HG03159 (cell line): ENCODE data around the gene SPAG6.

Experiments
- ATAC-seq: cut with Tn5 transposase; IDR thresholded peaks from one replicate; pipeline ENCODE4 v1.9.1; 2021; ENCODE audit warnings: mild to moderate bottlenecking, moderate library complexity; ENCODE audit not compliant: unreplicated experiment

The SPAG6 gene

DNA sequence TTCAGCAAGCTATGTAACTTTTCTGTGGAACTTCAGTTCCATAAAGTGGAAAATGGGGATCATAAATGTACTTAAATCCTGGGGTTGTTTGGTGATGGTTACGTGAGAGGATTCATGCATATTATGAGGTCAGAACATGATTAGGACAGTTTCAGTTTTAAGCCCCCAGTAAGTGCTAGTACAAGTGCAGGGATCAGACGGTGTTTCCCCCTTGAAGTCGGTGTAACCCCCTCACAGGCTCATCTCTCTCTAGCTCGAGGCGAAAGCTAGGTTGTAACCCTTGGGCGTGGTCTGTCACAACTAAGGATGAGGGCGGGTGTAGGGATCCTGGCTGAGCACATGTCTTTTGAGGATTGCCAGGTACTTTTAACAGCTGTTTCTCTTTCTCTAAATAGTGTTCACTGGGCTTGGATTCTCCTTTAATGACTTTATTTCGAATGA, 84.7 kb downstream of the SPAG6 start:
- ATAC-seq: no peak

DNA sequence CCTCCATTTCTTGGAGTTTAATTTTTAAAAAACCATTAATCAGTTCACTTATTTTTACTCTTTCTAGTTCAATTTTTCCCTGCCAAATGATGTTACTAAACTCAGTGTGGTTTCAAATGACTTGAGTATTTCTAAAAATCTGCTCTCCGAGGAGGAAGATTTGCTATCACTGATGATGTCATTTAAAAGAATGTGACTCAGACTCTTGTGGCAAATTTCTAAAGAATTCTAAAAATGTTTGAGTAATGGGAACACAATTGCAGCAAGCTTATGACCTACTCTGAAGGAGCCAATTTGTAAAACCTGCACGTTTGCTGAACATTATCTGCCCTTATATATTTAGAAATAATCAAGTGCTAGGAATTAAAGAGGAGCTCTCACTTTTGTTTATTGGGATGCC, 88.6 kb downstream of the SPAG6 start:
- ATAC-seq: no peak

DNA sequence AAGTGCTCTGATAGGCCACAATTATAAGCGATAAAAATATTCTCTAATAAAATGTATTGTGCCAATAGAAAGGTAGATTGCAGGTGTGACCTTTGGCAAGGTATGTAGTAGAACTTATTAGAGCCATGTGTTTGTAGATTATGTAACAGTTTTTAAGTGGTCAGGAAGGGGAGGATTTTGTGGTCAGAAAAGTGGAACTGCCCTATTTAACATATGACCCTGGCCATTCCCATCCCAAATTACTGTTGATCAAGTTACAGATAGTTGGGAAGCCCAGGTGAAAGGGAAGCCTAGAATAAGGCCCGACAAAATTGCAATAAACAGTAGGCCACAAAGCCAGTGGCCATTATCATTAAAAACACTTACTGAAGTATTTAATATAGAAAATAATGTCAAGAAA, 89.2 kb downstream of the SPAG6 start:
- ATAC-seq: no peak

DNA sequence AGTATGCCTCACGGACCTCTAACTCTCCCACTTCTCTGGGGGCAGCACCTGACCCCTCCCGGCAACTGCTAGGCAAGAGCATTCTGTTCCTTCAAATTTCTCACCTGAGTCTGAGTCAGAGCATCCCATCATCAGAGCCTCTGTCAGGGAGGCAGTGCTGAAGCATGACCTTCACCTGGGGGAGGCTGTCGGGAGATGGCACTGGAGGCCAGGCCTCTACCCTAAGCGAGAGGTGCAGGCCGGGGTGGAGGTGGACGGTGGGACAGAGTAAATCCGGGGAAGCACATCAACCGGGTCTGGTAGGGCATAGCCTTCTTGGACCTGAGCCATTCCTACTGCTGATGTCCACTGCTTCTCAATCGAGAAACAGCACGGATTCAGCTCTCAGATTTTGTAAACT, 90.4 kb downstream of the SPAG6 start:
- no peak for ATAC-seq

DNA sequence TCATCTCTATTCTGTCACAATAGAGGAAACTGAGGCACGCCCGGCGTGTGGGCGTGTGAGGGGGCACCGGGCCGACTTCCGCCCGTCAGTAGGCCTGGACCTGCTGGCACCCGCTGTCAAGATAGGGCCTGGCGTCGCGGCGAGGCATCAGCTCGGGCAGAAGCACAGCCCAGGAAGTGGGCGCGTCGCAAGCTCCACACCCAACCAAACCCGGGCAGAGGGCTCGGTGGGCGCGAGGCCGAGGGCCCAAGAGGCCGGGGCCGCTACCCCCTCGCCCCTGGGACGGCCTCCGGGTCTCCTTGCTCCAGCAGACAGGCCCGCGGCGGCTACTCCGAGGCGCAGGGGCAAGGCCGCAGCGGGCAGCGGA, 91.2 kb downstream of the SPAG6 start:
- ATAC-seq: peak; percentile 46

DNA sequence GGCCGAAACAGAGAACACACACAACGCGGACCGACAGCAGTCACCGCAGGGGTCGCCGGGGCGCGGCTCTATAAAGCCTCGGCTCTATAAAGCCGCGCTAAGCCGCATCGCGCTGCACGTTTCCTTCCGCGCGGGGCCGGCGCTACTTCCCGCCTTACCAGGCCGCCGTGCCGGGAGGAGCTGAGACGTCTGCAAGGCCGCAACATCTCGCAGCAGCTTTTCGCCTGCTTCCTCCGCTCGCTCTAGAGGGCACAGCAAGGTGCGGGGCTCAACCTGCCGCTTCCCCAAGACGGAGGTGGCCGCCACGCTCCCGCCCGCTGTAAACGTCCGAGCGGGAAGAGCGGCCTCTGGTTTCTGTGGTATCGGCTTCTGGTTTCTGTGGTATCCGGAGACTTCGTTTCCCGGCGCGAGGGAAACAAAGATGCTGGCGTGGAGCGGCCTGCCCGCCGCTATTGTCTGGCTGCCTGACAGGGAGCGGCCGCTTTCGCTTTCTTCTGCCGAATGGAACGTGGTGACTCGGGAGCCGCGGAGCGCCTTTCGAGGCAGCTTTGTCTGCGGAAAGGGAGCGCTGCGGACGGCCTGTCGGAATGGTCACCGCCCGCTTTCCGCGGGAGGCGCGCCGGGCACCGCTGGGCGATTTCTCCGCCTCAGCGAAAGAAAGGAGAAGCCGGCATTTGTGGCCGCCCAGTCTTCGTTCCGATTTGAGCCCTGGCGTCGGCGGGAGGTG, 91.8 kb downstream of the SPAG6 start:
- peak; percentile 80 for ATAC-seq

DNA sequence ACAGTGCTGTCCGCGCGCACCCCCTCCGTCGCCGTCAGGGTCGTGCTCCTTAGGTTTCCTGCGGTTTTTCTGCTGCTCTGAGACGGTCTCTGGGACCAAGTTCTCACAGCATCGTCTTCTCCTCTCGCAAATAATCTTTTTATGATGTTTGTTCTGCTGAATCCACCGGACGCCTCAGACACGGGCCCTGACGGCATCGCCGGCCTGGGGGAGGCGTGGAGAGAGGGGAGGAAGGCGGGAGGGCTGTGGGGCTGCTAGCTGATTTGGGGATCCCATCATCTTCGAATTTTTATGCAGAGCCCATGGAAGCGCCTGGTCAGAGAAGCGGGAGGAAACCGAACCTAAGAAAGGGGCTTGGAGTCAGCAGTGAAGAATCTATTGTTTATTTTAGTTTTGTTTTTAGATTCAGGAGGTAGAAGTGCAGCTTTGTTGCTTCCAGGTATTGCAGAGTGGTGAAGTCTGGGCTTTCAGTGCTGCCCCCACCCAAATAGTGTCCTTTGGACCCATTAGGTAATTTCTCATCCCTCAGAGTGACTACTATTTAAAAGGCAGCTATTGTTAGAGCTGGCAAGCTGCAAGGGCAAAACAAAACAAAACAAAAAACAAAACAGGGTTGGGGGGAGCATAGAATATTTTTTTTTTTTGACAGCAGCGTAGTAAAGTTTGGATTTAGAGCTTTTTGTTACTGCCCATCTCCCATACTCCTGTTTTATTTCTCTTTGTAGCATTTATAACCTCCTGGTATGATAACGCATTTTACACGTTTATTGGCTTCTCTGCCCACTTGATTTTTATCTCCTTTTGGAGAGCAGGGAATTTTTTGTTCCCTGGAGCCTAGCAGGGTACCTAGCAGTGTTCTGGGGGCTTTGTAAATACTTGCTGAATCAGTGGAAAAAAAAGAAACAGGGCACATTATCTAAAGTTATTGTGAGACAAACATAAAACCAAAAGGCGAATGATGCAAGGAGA, 92.6 kb downstream of the SPAG6 start:
- peak; percentile 27 for ATAC-seq

DNA sequence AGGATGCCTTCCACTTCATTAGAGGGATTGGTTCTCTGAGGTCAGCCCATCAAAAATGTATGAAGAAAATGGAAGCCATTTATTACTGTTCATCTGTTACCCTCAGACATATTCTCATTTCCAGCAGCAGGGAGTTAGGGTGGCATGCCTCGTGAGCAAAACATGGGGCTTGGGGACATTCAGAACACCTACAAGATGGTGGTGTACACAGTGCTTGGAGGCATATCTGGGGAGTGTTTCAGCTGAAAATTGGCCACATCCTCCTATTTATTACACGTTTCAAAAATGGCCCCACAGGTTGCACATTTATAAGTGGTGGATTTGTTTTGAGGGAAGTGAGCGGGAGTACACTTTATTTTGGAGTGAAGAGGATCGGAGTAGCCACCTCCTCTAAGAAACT, 93.4 kb downstream of the SPAG6 start:
- no peak for ATAC-seq

DNA sequence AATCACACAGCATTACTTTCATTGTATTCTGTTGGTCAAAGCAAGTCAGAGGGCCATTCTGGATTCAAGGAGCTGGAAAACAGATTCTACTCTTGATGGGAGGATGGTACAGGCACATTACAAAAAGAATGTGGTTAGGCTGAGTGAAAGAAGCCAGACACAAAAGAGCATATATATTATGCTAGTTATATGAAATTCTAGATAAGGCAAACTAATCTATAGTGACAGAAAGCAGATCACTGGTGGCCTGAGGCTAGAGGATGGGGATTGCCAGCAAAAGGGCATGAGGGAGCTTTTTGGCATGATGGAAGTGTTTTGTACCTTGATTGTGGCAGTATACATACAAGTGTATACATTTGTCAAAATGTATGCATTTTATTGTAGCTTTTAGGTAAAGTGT, 96.8 kb downstream of the SPAG6 start:
- no peak for ATAC-seq

DNA sequence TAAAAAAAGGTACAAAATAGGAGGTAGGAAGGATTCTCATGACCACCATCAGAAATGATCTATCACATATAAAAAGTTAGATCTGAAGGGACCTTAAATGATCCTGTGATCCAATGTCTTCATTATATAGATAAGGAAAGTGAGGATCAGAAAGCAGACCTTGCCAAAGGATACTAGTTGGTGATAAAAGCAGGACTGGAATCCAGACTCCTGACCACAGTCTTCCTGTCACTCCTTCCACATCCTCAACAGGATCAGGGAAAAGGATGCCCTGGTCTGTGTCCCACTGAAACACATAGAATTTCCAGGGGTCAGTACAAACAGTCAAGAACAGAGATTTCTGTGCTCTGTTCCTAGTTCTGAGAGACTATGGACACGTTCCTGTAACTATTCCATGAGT, 97.2 kb downstream of the SPAG6 start:
- ATAC-seq: no peak

DNA sequence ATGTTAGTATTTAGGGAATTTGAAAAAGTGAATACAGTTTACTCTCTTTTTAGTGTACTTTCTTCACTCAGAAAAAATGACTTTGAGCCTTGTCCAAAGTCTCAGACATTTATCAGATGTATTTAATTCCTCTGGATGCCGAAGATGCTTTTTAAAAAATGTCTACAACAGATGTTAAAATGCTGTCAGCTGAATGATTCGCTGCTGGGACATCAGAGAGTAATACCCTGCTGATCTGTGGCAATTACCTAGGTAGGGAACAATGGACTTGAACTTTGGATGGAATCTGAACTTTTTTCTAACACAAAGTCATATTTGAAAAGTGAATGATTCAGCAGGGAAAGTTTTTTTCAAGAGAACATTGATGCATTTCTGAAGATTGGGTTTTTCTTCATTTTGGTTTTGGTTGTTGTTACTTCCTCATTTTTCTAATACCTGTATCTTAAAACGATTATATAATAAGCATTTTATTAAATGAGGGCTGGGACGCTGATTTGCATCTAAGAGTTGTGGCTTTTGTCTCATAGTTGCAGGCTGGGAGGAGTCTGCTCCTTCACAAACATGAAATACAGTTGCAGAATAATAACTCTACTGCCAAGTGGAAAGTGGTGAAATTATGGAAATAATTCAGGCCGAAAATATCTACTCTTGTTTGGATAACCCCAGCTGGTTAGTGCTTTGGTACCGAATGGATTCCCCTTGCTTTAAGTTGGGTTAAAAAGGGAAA, 98.0 kb downstream of the SPAG6 start:
- no peak for ATAC-seq

DNA sequence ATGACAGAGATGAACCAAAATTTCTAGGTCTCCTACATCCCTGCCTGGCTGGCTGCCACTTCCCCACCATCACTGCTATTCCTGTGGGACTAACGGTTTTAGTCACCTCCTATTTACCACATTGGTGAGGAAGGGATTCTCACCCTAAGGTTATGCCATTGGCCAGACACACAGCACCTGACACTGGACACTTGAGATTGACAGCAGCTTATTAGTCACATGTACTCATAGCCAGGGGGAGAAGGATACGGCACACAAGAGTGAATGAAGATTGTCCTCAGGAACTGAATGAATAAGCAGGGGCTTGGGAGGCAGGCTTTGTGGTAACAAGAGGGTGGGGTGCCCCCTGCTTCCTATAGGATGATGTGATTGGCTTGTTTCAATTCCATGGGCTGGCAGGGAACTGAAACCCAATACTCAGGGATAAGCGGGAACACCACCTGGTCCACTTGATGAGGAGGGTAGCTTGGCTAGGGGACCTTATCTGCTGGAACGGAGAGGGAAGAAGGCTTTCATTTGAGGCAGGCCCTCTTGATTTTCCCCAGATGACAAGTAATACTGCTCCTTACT, 99.0 kb downstream of the SPAG6 start:
- no peak for ATAC-seq

DNA sequence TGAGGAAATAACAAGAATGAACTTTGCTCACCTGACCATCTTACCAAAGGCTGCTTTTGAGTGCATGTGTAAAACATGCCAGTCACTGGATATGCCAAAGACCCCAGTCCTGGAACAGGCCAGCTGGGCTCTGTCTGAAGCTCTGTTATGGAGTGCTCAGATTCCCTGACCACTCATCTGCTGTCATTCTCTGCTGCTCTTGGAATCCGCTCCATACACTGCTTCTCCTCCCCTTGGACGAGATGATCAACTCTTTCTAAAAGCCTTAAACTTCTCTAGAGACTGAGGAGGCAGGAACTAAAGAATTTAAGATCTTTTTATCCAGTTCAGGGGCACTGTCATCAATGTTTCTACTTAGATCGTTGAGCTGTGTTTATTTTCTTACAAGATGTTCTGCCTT, 100.2 kb downstream of the SPAG6 start:
- no peak for ATAC-seq

DNA sequence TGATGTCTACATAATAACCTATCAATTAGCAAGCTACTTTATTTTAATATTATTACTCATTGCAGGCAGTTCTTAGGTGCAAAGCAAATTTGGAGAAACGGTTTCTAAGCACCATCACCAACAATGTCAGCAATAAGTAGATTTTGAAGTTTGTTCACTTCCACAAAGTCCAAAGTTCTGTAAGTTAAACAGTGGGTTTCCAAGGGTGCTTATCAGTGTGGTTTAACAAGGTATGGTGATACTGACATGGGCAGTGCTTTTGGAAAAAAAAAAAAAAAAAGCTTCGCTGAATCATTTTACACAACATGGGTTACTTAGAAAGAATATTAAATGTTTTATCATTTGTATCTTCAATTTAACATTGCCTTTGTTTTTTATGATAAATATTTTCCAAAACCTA, 101.8 kb downstream of the SPAG6 start:
- ATAC-seq: no peak

DNA sequence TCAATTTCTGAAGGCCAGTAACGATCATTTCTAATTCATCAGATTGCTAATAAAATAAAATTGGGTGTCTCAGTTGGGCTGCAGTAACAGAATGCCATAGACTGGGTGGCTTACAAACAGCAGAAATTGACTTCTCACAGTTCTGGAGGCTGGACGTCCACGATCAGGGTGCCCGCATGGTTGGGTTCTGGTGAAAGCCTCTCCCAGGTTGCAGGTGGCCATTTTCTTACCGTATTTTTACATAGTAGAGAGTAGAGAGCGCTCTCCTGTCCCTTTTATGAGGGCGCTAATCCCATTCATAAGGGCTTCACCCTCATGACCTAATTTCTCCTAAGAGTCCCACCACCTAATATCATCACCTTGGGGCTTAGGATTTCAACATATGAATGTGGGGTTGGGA, 106.0 kb downstream of the SPAG6 start:
- no peak for ATAC-seq

DNA sequence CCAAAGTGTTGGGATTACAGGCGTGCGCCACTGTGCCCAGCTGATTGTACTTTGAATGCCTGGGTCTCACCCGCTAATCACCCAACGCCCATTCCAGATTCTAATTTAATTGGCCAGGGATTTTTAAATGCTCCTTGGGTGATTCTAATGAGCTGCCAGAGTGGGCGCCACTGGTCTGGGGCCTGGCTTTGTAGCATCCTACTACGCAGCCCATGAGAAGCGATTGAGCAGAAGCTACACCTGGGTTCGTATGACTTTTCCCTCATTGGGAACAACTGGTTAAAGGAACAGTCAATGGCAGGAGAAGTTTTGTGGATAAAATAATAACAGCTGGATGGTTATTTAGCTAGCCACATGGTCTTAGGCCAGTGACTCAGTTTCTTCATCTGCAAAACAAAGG, 108.0 kb downstream of the SPAG6 start:
- ATAC-seq: no peak

DNA sequence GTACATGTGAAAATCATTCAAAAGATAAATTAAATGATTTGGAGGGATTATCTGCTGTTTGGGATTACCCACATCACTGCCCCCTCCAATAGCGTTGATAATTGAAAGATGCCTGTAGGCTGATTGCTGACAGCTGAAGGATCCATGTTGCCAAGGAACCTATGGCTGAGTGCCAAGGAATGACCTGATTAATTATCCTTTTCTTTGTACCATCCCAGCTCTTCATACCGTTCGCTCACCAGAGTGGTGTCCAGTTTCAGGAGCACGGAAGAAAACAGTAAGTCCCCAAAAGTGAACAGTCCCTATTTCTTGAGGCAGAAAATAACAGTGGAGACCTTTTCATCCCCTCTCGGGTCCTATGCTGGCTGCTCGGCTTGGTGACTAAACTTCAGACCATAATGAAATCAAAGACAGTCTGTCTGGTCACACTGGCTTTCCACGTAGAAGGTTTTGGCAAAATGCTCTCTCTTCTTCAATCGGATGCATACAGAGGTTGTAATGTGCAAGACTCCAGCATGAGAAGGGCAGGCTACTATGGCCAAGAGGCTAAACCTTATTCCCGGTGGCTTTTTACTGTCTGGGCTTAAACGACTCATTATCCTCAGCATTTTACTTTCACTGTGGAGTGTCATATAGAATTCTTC, 108.8 kb downstream of the SPAG6 start:
- ATAC-seq: no peak

DNA sequence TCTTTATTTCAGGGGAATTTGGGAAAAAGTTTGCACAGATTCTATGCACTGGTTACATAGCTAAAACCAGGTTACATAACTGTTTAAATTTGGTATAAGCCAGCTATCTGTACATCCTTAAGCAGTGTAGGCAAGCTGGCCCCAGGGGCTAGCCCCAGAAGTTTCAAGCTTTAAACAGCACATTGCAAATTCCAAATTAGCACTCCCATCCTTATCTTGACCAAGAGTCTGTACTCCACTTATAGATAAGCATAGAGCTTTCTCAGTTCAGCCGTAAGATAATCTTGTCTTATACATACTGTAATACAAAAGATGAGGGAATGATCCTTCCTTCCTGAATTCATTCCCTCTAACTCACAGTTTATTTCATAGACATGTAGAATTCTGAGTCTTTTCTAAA, 109.3 kb downstream of the SPAG6 start:
- no peak for ATAC-seq

DNA sequence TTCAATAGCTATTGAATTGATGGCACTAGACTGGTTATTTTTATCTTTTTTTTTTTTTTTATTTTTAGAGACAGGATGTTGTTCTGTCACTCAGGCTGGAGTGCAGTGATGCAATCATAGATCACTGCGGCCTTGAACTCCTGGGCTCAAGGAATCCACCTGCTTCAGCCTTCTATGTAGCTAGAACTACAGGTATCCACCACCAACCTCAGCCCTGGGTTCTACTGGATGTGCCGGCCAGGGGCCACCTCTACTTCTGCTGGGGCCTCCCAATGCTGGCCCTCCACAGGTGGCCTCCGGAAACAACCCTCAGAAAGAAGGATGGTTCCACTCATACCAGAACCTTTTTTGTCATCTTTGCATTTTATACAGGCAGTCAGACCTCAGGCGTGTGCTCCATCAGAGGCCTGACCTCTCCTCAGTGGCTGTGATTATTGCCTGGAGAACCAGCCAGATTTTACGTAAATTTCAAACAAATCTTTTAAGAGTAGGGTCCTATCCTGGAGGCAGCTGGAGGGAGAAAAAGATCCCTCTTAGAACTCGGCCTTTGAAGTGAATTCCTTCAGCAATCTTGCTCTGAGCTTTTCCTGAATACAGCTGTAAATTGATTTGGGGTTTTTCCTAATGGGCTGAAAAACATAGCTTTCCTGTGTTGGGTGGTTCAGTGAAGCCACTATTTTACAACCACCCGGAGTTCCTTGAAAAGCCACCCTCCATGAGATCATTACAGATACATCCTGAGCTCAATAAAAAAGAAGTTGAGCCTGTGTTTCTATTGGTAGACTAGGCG, 110.0 kb downstream of the SPAG6 start:
- ATAC-seq: no peak

DNA sequence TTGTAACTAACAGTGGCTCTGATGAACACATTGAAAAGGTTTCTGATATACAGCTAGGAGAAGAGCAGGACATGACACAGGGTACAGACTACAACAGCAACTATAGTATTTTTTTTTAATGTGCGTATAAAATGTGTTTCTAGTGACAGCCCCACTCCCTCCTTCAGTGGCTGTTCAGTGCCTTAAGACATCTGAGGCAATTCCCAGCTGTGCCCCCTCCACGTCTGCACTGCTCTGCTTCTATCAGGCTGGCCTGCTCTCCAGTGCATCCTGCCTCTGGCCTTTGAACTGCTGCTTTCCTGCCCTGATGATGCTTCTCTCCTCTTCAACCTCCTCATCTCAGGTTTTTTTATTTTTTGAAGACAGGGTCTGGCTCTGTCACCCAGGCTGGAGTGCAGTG, 111.2 kb downstream of the SPAG6 start:
- no peak for ATAC-seq
